Measurements from ENCODE around the gene UST.

The UST gene

GRCh38 chr6:148795563-148795962 lies 48.7 kb downstream of the UST start:
- Histone ChIP-seq H3K4me1 (ENCODE audit: control insufficient read depth in 1 of 2, insufficient read depth in 2 of 2, low read length in 2 of 2) (no peaks in the 10 kb centered on the region), H3K9me3 (ENCODE audit: control insufficient read depth in 1 of 2, low read length in 2 of 2) (peaks cover 0 to 3% of the 10 kb centered on the region in 2 donors), H3K27ac (ENCODE audit: low read depth, low read length) (no peak overlapping the region), H3K9ac (ENCODE audit: low read depth in 1 of 2, low read length in 2 of 2) (no peak overlapping the region), H3K27me3 (ENCODE audit: control insufficient read depth in 1 of 2, insufficient read depth in 2 of 2, low read length in 2 of 2) (no peaks in the 10 kb centered on the region), H3K4me3 (ENCODE audit: low read depth in 1 of 2, low read length in 2 of 2) (no peak overlapping the region), H3K36me3 (ENCODE audit: control insufficient read depth in 1 of 2, insufficient read depth in 2 of 2, low read length in 2 of 2) (no peaks in the 10 kb centered on the region)

GRCh38 chr6:148799647-148800046 lies 52.8 kb downstream of the UST start:
- Histone ChIP-seq H3K4me3 (ENCODE audit: low read depth in 1 of 2, low read length in 2 of 2) (no peak overlapping the region), H3K36me3 (ENCODE audit: control insufficient read depth in 1 of 2, insufficient read depth in 2 of 2, low read length in 2 of 2) (no peaks in the 10 kb centered on the region), H3K9ac (ENCODE audit: low read depth in 1 of 2, low read length in 2 of 2) (no peak overlapping the region), H3K4me1 (ENCODE audit: control insufficient read depth in 1 of 2, insufficient read depth in 2 of 2, low read length in 2 of 2) (no peaks in the 10 kb centered on the region), H3K27me3 (ENCODE audit: control insufficient read depth in 1 of 2, insufficient read depth in 2 of 2, low read length in 2 of 2) (no peaks in the 10 kb centered on the region), H3K27ac (ENCODE audit: low read depth, low read length) (no peak overlapping the region), H3K9me3 (ENCODE audit: control insufficient read depth in 1 of 2, low read length in 2 of 2) (no peaks in the 10 kb centered on the region)

- H3K27ac ChIP-seq (ENCODE audit: low read depth, low read length), result no peak overlapping the region
- H3K9ac ChIP-seq (ENCODE audit: low read depth in 1 of 2, low read length in 2 of 2), result no peak overlapping the region
- H3K4me1 ChIP-seq (ENCODE audit: control insufficient read depth in 1 of 2, insufficient read depth in 2 of 2, low read length in 2 of 2), result no peaks in the 10 kb centered on the region
- no peaks in the 10 kb centered on the region for H3K9me3 ChIP-seq (ENCODE audit: control insufficient read depth in 1 of 2, low read length in 2 of 2)
- no peaks in the 10 kb centered on the region for H3K36me3 ChIP-seq (ENCODE audit: control insufficient read depth in 1 of 2, insufficient read depth in 2 of 2, low read length in 2 of 2)
- H3K27me3 ChIP-seq (ENCODE audit: control insufficient read depth in 1 of 2, insufficient read depth in 2 of 2, low read length in 2 of 2), result no peaks in the 10 kb centered on the region
- no peak overlapping the region for H3K4me3 ChIP-seq (ENCODE audit: low read depth in 1 of 2, low read length in 2 of 2)
Observed at GRCh38 chr6:148800536-148800935, 53.7 kb downstream of the UST start.

- no peaks in the 10 kb centered on the region for H3K9me3 ChIP-seq (ENCODE audit: control insufficient read depth in 1 of 2, low read length in 2 of 2)
- H3K9ac ChIP-seq (ENCODE audit: low read depth in 1 of 2, low read length in 2 of 2), result no peak overlapping the region
- no peak overlapping the region for H3K27ac ChIP-seq (ENCODE audit: low read depth, low read length)
- no peaks in the 10 kb centered on the region for H3K36me3 ChIP-seq (ENCODE audit: control insufficient read depth in 1 of 2, insufficient read depth in 2 of 2, low read length in 2 of 2)
- H3K4me1 ChIP-seq (ENCODE audit: control insufficient read depth in 1 of 2, insufficient read depth in 2 of 2, low read length in 2 of 2), result no peaks in the 10 kb centered on the region
- no peaks in the 10 kb centered on the region for H3K27me3 ChIP-seq (ENCODE audit: control insufficient read depth in 1 of 2, insufficient read depth in 2 of 2, low read length in 2 of 2)
- no peak overlapping the region for H3K4me3 ChIP-seq (ENCODE audit: low read depth in 1 of 2, low read length in 2 of 2)
Observed at GRCh38 chr6:148803979-148804378, 57.1 kb downstream of the UST start.

- H3K4me3 ChIP-seq (ENCODE audit: low read depth in 1 of 2, low read length in 2 of 2), result no peak overlapping the region
- no peaks in the 10 kb centered on the region for H3K36me3 ChIP-seq (ENCODE audit: control insufficient read depth in 1 of 2, insufficient read depth in 2 of 2, low read length in 2 of 2)
- no peaks in the 10 kb centered on the region for H3K4me1 ChIP-seq (ENCODE audit: control insufficient read depth in 1 of 2, insufficient read depth in 2 of 2, low read length in 2 of 2)
- H3K9ac ChIP-seq (ENCODE audit: low read depth in 1 of 2, low read length in 2 of 2), result no peak overlapping the region
- no peaks in the 10 kb centered on the region for H3K27me3 ChIP-seq (ENCODE audit: control insufficient read depth in 1 of 2, insufficient read depth in 2 of 2, low read length in 2 of 2)
- no peaks in the 10 kb centered on the region for H3K9me3 ChIP-seq (ENCODE audit: control insufficient read depth in 1 of 2, low read length in 2 of 2)
- no peak overlapping the region for H3K27ac ChIP-seq (ENCODE audit: low read depth, low read length)
Observed at GRCh38 chr6:148805777-148806176, 58.9 kb downstream of the UST start.

GRCh38 chr6:148807784-148808183 lies 61.0 kb downstream of the UST start:
- Histone ChIP-seq H3K27me3 (ENCODE audit: control insufficient read depth in 1 of 2, insufficient read depth in 2 of 2, low read length in 2 of 2) (no peaks in the 10 kb centered on the region), H3K4me3 (ENCODE audit: low read depth in 1 of 2, low read length in 2 of 2) (no peak overlapping the region), H3K9ac (ENCODE audit: low read depth in 1 of 2, low read length in 2 of 2) (no peak overlapping the region), H3K27ac (ENCODE audit: low read depth, low read length) (no peak overlapping the region), H3K4me1 (ENCODE audit: control insufficient read depth in 1 of 2, insufficient read depth in 2 of 2, low read length in 2 of 2) (no peaks in the 10 kb centered on the region), H3K9me3 (ENCODE audit: control insufficient read depth in 1 of 2, low read length in 2 of 2) (no peaks in the 10 kb centered on the region), H3K36me3 (ENCODE audit: control insufficient read depth in 1 of 2, insufficient read depth in 2 of 2, low read length in 2 of 2) (no peaks in the 10 kb centered on the region)

- no peak overlapping the region for H3K4me3 ChIP-seq (ENCODE audit: low read depth in 1 of 2, low read length in 2 of 2)
- H3K9me3 ChIP-seq (ENCODE audit: control insufficient read depth in 1 of 2, low read length in 2 of 2), result no peaks in the 10 kb centered on the region
- H3K9ac ChIP-seq (ENCODE audit: low read depth in 1 of 2, low read length in 2 of 2), result no peak overlapping the region
- no peaks in the 10 kb centered on the region for H3K36me3 ChIP-seq (ENCODE audit: control insufficient read depth in 1 of 2, insufficient read depth in 2 of 2, low read length in 2 of 2)
- H3K27ac ChIP-seq (ENCODE audit: low read depth, low read length), result no peak overlapping the region
- H3K27me3 ChIP-seq (ENCODE audit: control insufficient read depth in 1 of 2, insufficient read depth in 2 of 2, low read length in 2 of 2), result no peaks in the 10 kb centered on the region
- H3K4me1 ChIP-seq (ENCODE audit: control insufficient read depth in 1 of 2, insufficient read depth in 2 of 2, low read length in 2 of 2), result no peaks in the 10 kb centered on the region
Observed at GRCh38 chr6:148808786-148809304, 62.0 kb downstream of the UST start.

- Histone ChIP-seq H3K9ac (ENCODE audit: low read depth in 1 of 2, low read length in 2 of 2) (no peak overlapping the region), H3K9me3 (ENCODE audit: control insufficient read depth in 1 of 2, low read length in 2 of 2) (no peaks in the 10 kb centered on the region), H3K4me3 (ENCODE audit: low read depth in 1 of 2, low read length in 2 of 2) (no peak overlapping the region), H3K4me1 (ENCODE audit: control insufficient read depth in 1 of 2, insufficient read depth in 2 of 2, low read length in 2 of 2) (no peaks in the 10 kb centered on the region), H3K27me3 (ENCODE audit: control insufficient read depth in 1 of 2, insufficient read depth in 2 of 2, low read length in 2 of 2) (no peaks in the 10 kb centered on the region), H3K27ac (ENCODE audit: low read depth, low read length) (no peak overlapping the region), H3K36me3 (ENCODE audit: control insufficient read depth in 1 of 2, insufficient read depth in 2 of 2, low read length in 2 of 2) (no peaks in the 10 kb centered on the region)
Observed at GRCh38 chr6:148811459-148811858, 64.6 kb downstream of the UST start.

- Histone ChIP-seq H3K27ac (ENCODE audit: low read depth, low read length) (no peak overlapping the region), H3K4me3 (ENCODE audit: low read depth in 1 of 2, low read length in 2 of 2) (no peak overlapping the region), H3K9me3 (ENCODE audit: control insufficient read depth in 1 of 2, low read length in 2 of 2) (no peaks in the 10 kb centered on the region), H3K27me3 (ENCODE audit: control insufficient read depth in 1 of 2, insufficient read depth in 2 of 2, low read length in 2 of 2) (no peaks in the 10 kb centered on the region), H3K9ac (ENCODE audit: low read depth in 1 of 2, low read length in 2 of 2) (no peak overlapping the region), H3K36me3 (ENCODE audit: control insufficient read depth in 1 of 2, insufficient read depth in 2 of 2, low read length in 2 of 2) (no peaks in the 10 kb centered on the region), H3K4me1 (ENCODE audit: control insufficient read depth in 1 of 2, insufficient read depth in 2 of 2, low read length in 2 of 2) (no peaks in the 10 kb centered on the region)
Observed at GRCh38 chr6:148814082-148814790, 67.4 kb downstream of the UST start.

- Histone ChIP-seq H3K27me3 (ENCODE audit: control insufficient read depth in 1 of 2, insufficient read depth in 2 of 2, low read length in 2 of 2) (no peaks in the 10 kb centered on the region), H3K9me3 (ENCODE audit: control insufficient read depth in 1 of 2, low read length in 2 of 2) (no peaks in the 10 kb centered on the region), H3K4me3 (ENCODE audit: low read depth in 1 of 2, low read length in 2 of 2) (no peak overlapping the region), H3K9ac (ENCODE audit: low read depth in 1 of 2, low read length in 2 of 2) (no peak overlapping the region), H3K4me1 (ENCODE audit: control insufficient read depth in 1 of 2, insufficient read depth in 2 of 2, low read length in 2 of 2) (no peaks in the 10 kb centered on the region), H3K36me3 (ENCODE audit: control insufficient read depth in 1 of 2, insufficient read depth in 2 of 2, low read length in 2 of 2) (no peaks in the 10 kb centered on the region), H3K27ac (ENCODE audit: low read depth, low read length) (no peak overlapping the region)
Observed at GRCh38 chr6:148814869-148815268, 68.0 kb downstream of the UST start.

All from duodenal mucosa (tissue), 2 donors.